Erythroblast (primary cell): Measurements from ENCODE around the gene FKBP9.
A peak's percentile ranks its signal among the peaks of the same experiment; 100 is the strongest.
"Not testable (repeated sequence)": the region's sequence is repeated elsewhere in the genome, so short reads cannot be mapped to it uniquely, and the experiment has no call there.

Source experiments
- DNase-seq, 2 experiments: peaks; one replicate each; lab custom pipeline; 2025; lab: John Stamatoyannopoulos, UW
- GATA1 ChIP-seq: IDR thresholded peaks from 2 replicates; pipeline ENCODE4 v1.6.1; 2011; ENCODE audit warnings: low read depth, mild to moderate bottlenecking, control low read depth, low read length, moderate library complexity
- POLR2A ChIP-seq: IDR thresholded peaks from 2 replicates; pipeline ENCODE4 v1.6.1; 2011; ENCODE audit warnings: mild to moderate bottlenecking, low read length

The FKBP9 gene

GRCh38 chr7:32941681-32942414 is 15.4 kb upstream of the FKBP9 start:
- TF ChIP-seq GATA1 = no peak
- TF ChIP-seq POLR2A = no peak
- peak; percentile 69 to 73 for DNase-seq

DNA sequence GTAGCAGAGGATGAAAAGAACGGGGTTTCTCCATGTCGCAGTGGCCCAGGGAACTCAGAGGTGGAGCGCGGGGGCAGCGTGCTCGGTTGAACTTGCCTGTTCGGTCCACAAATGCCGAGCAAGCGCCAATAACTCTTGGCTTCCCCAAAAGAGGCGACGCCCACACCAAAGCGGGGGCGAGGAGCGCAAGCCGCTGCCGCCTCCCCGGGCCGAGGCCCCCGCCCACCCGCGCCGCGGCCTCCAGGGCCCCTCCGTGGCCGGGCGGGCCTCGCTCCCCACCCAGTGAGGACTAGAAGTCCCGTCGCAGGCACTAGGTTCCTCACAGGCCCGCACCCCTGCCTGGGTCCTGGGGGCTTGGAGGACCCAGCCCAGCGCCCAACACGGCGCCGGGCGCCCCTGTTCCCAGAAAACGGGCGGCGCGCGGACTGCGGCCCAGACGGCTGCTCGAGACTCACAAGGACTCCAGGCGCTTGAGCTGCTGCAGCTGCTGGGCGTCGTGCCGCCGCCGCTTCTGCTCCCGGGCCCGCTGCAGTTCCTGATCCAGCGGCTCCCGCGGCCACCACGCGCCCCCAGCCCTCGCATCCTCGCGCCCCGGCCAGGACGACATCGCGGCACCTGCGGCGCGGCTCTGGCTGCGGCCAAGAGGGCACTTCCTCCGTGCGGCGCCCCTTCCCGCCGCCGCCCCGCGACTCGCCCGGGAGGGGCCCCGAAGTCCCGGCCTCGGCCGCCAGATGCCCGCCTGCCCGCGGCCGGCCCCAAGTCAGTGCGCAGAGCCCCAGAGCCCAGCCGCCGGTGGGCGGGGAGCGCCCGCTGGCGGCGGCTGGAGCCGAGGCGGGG is 14.6 kb upstream of the FKBP9 start:
- TF ChIP-seq GATA1 (no peak), POLR2A (peak; percentile 54)
- DNase-seq = peak; percentile 86 to 88

DNA sequence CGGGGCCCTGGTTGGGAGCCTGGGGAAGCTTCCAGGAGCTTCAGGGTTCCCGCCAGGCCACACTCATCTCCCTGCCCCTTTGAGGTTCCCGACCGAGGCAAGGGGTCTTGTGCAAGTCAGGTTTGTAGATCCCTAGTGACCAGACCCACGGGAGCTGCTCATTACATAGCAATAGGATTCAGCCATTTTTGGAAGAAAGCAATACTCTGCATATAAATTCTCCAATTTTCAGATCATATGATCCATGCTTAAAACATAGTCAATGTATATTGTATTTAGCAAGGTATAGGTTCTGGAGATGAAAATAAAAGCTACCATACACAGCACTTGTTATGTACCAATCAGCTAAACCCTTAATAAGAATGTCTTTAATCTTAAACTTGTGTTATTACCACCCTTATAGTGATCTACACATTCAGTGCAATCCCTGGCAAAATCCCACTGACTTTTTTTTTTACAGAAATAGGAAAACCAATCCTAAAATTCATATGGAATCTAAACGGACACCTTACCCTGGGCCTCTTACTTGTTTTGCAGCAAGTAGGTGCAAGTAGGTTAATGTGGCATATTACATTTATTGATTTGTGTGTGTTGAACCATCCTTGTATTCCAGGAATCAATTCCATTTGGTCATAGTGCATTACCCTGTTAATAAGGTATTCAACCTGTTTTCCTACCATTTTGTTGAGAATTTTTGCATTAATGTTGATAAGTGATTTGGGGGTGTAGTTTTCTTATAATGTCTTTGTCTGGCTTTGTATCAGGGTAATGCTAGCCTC is 13.8 kb upstream of the FKBP9 start:
- no peak for DNase-seq
- TF ChIP-seq GATA1 (no peak), POLR2A (no peak)

DNA sequence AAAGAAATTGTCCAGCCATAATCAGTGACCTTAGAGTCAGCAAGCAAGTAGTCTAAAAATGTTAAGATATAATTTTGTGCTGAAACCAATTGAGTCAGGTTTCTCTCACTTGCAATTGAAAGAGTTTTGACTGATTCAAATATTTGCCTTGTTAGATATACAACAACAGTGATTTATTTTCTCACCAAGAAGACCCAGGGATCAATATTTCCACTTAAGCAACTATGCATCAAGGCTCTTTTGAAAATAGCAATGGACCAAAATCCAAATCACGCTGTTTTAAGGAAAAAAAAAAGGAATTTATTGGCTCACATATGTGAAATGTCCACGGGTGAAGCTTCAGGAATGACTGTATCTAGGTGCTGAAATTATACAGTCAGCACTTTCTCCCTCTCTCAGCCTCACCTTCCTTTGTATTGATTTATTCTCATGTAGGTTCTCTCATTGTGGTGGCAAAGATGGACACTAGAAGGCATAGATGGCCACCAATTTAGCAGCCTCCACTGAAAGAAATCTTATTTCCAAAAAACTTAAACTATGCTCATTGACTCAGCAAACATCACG is 9.7 kb upstream of the FKBP9 start:
- no peak for DNase-seq

GRCh38 chr7:32948202-32948601 is 9.0 kb upstream of the FKBP9 start:
- TF ChIP-seq POLR2A (no peak), GATA1 (no peak)
- DNase-seq = peak; percentile 24 to 25

More for the DNA sequence above, 9.7 kb upstream of the FKBP9 start:
- no peak for TF ChIP-seq POLR2A
- no peak for TF ChIP-seq GATA1

- DNase-seq = no peak
- TF ChIP-seq POLR2A (no peak), GATA1 (no peak)
Observed at GRCh38 chr7:32952876-32953275, 4.4 kb upstream of the FKBP9 start.

GRCh38 chr7:32958046-32959025 is 1.1 kb downstream of the FKBP9 start:
- TF ChIP-seq POLR2A = no peak
- TF ChIP-seq GATA1 = no peak
- no peak for DNase-seq

GRCh38 chr7:32963880-32964301 is 6.7 kb downstream of the FKBP9 start:
- DNase-seq = not testable (repeated sequence)

- DNase-seq = peak; percentile 22 to 32
Observed at GRCh38 chr7:32964461-32965159, 7.4 kb downstream of the FKBP9 start.

DNA sequence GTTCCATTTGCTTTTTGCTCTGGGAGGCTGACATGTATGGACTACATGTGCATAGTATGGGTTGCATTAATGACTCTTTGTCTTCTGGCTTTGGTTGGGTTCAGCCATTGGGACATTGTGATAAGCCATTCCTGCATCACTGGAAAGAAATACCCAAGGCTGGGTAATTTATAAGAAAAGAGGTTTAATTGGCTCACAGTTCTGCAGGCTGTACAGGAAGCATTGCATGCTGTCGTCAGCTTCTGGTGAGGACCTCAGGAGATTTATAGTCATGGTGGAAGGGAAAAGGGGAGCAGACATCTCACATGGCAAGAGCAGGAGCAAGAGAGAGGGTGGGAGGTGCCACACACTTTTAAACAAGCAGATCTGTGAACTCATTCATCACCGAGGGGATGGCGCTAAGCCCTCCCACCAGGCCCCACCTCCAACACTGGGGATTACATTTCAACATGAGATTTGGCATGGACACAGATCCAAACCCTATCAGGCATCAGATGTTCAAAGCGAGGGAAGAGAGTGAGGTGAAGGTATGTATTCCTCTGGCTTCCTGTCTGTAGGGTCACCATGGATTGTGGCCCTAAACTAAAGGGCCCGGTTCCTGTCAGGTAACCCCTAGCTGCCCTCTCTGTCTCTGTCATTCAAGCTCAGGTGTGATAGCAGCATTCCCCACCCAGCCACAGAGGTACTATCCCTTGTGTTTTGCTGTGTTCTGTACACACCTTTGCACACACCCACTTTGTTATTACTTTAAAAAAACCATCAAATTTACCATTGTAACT is 9.4 kb downstream of the FKBP9 start:
- not testable (repeated sequence) for DNase-seq

DNA sequence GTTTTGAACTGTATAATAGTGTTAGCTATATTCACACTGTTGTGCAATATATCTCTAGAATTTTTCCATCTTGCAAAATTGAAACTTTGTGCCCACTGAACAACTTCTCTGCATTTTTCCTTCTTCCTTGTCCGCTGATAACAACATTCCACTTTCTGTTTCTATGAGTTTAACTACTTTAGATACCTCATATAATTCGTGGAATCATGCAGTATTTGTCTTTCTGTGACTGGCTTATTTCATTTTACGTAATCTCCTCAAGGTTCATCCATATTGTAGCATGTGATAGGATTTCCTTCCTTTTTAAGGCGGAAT is 10.0 kb downstream of the FKBP9 start:
- not testable (repeated sequence) for DNase-seq

- not testable (repeated sequence) for DNase-seq
Observed at GRCh38 chr7:32971967-32972366, 14.7 kb downstream of the FKBP9 start.

DNA sequence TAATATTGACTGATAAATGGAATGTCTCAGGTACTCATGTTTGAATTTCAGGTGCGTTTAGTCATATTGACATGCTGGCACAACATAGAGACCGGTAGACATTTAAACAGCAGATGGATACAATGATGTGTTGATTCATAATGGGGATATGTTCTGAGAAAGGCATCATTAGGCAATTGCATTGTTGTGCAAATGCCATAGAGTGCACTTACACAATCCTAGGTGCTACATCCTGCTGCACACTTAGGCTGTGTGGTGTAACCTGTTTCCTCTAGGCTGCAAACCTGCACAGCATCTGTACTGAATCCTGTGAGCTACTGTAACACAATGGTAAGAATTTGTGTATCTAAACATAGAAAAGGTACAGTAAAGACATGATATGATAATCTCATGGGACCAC is 19.9 kb downstream of the FKBP9 start:
- not testable (repeated sequence) for DNase-seq

DNA sequence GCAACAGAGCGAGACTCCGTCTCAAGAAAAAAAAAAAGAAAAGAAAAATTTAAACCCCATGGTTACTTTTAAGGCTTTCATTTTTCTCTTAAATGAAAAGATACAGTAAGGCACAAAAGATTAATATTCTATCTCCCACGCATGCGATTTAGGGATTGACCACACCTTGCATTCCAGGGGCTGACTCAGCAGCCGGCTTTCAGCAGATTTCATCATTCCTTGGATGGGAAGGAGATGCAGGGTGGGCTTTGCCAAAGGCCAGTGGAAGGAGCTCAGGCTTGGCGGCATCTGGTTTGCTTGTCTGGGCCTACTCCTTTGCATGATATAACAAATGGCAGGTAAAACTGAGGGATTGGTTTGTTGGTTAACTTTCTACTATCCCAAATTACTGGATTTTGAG is 22.0 kb downstream of the FKBP9 start:
- peak in 1 of 2 experiments; percentile 12 for DNase-seq

- DNase-seq = not testable (repeated sequence)
Observed at GRCh38 chr7:32979902-32980301, 22.7 kb downstream of the FKBP9 start.

DNA sequence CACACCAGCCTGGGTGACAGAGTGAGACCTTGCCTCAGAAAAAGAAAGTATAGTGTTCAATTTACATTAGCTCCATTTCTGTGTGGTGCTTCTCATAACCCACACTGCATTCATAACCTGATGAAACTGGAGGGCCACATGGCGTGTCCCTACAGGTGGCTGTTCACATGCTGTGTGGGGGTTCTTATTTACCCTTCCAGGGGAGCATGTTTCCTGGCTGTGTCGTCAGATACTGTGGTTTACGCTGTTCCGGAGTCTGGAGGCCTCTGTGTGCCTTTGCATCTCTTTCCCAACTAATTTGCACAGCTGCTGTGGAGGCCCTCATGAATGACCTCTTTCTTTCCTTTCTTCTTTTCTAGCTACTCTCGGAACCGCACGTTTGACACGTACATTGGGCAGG is 30.9 kb downstream of the FKBP9 start:
- DNase-seq = not testable (repeated sequence)

GRCh38 chr7:32991068-32991585 is 33.9 kb downstream of the FKBP9 start:
- DNase-seq = not testable (repeated sequence)
